HG03064 (cell line): ENCODE data around the gene PLEKHO2.

Source experiments
- ATAC-seq: cut with Tn5 transposase; IDR thresholded peaks from one replicate; pipeline ENCODE4 v1.9.1; 2021; ENCODE audit warnings: low read depth; ENCODE audit not compliant: unreplicated experiment

Gene PLEKHO2

GRCh38 chr15:64911311-64912186, 69.8 kb downstream of the PLEKHO2 start, which contains the start of gene ANKDD1A:
ANKDD1A (plus strand) TSS chr15:64911902; CDS start chr15:64911931, 29 bp downstream.
- ATAC-seq, result peak; percentile 64

- no peak for ATAC-seq
These were observed 70.9 kb downstream of the PLEKHO2 start for GRCh38 chr15:64912379-64913325.

DNA sequence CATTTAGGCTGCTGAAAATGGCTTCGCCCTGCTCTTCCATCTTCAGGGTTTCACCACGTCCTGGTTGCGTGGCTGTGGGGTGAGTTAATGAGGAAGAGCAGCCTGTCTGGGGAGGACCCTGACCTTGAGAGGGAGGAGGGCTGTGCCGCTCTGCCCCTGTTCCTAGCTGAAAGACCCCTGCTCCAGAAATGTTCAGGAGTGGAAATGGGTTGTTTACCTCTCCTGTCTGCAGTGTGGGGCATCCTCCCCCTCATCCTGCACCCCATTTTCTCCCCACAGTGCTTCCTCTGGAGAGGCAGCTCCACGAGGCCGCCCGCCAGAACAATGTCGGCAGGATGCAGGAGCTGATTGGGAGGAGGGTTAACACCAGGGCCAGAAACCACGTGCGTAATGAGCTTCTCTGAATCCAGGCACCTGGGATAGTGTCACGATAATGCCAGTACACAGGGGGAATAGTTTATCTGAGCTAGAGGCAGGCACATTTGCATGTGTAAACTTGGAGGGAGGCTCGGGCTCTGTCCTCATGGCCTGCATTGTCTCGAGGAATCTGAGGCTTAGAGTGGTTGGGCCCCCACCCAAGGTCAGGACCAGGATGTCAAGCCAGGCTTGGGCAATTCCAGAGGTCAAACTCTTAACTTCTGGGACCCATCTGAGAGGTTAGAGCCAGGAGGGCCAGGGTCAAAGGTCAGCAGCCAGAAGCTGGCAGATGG, 74.0 kb downstream of the PLEKHO2 start:
- ATAC-seq, result no peak

- ATAC-seq, result no peak
These were observed 74.7 kb downstream of the PLEKHO2 start for GRCh38 chr15:64916365-64916764.

DNA sequence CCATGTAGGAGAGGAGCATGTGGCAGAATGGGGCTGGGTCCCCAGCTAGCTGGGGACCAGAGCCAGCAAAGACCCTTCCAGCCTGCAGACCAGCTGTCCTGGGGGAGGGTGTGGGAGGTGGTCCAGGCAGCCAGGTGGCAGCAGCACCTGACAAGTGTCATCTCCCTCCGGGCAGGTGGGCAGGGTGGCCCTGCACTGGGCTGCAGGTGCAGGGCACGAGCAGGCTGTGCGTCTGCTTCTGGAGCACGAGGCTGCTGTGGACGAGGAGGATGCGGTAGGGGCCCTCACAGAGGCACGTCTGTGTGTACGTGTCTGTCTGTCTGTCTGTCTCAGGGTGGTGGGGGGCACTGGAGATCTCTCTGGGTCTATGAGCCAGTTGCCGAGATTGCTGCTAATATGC, 75.5 kb downstream of the PLEKHO2 start:
- no peak for ATAC-seq
